NCI-H187 (cell line): ENCODE measurements around the gene TDRD7.
A peak's percentile ranks its signal among the peaks of the same experiment; 100 is the strongest.
"Not testable (repeated sequence)": the region's sequence is repeated elsewhere in the genome, so short reads cannot be mapped to it uniquely, and the experiment has no call there.

Experiments used
- DNase-seq, 2 experiments: peaks; one replicate each; lab custom pipeline; 2025; lab: John Stamatoyannopoulos, UW

Gene TDRD7

DNA sequence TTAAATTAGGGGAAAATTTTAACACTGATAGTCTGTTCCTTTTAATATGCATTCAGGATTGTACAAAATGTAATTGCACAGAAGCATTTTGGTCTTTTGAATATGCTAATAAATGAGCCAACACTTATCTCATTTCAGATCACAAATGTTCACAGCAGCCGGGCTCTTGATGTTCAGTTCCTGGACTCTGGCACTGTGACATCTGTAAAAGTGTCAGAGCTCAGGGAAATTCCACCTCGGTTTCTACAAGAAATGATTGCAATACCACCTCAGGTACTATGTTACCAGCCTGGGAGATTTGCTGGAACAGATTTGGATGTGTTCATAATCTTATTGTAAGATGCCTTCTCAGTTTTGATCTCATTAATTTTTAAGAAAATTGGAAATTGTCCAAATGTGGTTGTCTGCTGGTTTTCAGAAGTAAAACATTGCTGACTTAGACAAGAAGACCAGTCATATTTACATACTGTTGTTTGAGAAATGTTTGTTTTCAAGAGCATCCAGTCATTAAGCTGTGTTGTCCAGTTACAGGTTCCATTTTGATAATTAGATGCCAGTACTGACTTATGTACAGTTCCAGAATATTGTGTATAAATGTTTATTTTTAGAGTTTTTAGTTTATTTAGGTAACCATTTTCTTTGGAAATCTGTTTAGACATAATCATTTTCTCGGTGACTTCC lies 66.5 kb downstream of the TDRD7 start:
- no peak for DNase-seq

DNA sequence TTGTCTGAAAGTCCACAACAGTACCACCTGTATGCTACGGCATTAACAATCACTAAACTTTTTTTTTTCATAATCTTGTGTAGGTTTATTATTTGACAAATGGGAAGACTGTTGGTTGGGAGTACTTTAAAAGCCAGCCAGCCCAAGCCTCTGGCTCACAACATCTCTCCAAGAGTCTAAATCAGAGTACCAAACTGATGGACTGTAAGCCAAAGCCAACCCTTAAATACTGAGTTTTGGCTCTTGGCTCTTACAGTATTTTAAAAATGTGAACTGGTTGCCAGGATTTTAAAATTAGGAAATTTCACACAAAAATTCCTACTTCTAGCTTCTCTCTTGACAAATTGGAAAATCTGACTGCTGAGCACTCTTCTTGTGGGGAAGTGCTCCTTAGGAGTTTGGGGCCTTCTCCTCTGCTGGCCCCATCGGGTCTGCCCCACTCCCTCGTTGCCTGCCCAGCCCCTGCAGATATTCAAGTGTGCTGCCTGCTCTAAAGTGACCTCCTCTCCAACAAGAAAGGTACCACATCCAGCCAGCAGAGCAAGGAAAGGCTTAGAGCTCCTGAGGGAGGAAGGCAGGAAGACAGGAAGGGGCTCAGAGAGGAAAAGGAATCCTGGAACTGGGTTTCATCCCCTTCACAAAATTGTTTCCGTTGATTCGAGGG lies 67.7 kb downstream of the TDRD7 start:
- no peak for DNase-seq

DNA sequence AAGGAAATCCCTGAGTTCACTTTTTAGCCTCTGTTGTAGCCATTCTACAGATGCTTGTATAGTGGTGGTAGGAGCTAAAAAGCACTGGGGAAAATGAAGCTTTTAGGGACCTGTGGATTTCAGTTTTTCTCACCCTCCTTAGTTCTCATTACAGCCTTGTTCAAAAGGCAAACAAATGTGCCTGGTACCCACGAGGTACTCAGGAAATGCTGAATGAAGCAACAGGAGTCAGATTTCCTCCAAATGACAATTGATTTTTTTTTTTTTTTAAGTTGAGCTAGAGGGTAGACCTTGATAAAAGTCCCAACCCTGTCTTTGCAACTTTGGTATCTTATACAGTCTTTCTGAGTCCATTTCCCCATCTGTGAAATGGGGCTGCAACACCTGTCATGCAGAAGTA lies 68.3 kb downstream of the TDRD7 start:
- DNase-seq: no peak

DNA sequence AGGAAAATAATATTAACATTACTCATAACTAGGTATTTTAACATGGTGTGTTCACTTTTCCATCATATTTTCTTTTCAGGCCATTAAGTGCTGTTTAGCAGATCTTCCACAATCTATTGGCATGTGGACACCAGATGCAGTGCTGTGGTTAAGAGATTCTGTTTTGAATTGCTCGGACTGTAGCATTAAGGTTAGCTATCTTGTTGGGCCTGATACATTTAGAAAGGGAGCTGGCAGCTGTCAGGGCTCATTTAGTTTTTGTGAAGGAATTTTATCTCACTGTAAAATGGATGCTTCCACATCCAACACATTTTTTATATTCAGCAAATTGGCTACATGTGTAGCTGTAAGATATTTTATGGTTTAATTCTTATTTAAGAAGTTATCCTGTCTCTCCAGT lies 68.9 kb downstream of the TDRD7 start:
- no peak for DNase-seq

DNA sequence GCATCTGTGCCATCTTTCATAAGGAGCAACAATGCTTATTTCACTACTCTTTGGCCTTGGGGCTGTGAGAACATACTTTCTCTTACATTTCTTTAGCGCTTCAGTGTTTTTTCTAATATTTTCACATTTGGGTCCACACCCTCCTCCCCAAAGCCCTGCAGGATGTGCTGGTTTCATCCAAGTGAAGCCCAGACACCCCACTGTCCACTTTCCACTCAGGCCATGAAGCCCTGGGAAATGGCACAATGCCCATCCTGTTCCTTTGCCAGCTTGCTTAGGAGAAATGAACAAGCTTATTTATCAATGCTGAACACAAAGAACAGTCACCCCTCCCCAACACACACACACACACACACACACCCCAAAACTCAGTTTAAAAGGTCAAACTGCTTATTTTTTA lies 72.2 kb downstream of the TDRD7 start:
- DNase-seq: no peak

GRCh38 chr9:97487107-97487506 lies 75.2 kb downstream of the TDRD7 start:
- no peak for DNase-seq

DNA sequence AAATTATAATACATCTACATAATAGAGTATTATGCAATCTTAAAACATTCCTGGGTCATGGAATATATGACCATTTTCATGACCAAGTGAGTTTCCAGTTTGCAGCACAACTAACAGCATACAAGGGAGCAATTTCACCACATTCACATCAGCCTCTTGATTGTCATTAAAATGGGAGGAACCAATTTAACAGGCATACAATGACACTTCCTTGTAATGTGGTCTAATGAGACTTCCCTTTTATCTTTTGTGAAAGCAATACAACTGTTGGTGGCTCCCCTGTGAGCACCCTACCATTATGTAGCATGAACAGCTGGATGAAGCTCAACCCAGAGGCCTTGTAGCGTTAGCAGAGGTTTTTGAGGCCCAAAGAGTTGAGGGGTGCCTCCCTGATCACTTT lies 76.0 kb downstream of the TDRD7 start:
- DNase-seq: no peak

DNA sequence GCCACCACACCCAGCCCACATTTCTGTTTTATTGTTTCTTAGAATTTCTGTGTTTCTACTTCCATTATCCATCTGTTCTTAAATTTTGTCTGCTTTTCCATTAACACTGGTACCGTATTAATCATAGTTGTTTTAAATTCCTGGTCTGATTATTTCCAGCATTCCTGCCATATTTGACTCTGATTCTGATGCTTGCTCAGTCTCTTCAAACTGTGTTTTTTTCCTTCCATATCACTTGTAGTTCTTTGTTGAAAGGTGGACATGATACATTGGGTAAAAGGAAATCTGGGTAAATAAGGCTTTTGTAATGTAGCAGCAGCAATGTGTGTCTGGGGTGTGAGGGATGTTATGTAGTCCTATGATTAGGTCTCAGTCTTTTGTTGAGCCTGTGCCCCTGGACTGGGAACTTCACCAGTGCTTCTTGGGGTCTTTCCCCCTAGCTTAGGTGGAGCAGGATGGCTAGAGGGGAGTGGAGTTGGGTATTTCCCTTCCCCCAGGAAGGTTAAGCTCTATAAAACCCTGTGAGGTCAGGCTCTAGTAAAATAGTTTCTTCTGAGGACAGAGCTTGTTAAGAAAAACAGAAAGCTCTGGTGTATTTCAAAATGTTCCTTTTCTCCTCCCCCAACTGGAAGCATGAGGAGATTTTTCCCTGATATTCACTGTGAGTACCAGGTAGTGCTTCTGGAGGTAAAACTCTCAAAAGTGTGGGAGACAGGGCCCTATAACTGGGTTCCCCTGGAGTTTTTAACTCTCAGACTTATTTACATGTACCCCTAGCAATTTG lies 79.5 kb downstream of the TDRD7 start:
- no peak for DNase-seq

DNA sequence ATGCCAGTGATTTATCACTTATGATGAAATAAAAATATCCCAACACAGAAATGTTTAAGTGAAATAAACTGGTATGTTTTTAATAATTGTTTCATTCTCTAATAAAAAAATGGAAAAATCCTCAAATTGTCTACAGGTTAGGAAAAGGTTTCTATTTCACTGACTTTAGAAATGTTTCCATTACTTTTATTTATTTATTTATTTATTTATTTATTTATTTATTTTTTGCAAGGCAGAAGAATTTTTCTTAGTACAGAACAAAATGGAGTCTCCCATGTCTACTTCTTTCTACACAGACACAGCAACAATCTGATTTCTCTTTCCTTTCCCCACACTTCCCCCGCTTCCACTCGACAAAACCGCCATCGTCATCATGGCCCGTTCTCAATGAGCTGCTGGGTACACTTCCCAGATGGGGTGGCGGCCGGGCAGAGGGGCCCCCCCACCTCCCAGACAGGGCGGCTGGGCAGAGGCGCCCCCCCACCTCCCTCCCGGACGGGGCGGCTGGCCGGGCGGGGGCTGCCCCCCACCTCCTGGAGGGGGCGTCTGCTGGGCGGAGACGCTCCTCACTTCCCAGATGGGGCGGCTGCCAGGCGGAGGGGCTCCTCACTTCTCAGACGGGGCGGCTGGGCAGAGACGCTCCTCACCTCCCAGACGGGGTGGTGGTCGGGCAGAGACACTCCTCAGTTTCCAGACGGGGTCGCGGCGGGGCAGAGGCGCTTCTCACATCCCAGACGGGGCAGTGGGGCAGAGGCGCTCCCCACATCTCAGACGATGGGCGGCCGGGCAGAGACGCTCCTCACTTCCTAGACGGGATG lies 85.9 kb downstream of the TDRD7 start:
- DNase-seq: not testable (repeated sequence)

- not testable (repeated sequence) for DNase-seq
These were observed 87.0 kb downstream of the TDRD7 start for GRCh38 chr9:97498846-97499245.

DNA sequence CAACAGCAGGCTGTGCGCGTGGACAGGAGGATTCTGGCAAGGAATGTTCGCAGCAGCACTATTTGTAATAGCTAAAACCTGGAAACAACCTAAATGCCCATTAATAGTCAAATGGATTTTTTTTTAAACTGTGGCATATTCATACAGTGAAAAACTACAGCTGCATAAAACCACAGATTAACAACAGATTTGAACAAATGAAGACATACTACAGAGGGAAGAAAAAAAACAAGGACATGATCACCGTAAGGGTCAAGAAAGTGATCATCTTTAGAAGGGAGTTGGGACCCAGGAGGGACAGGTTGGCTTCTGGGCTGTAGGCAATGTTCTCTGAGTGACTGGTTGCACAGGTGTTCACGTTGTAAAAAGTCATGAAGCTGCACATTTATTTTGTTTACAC lies 88.4 kb downstream of the TDRD7 start:
- DNase-seq: no peak

GRCh38 chr9:97500765-97501176 lies 88.9 kb downstream of the TDRD7 start:
- no peak for DNase-seq

- DNase-seq: peak; percentile 1 to 21
These were observed 89.5 kb downstream of the TDRD7 start, which contains the start of gene TMOD1 for GRCh38 chr9:97501177-97501971. TMOD1 (plus strand) TSS chr9:97501666; CDS start chr9:97524189, 22,523 bp downstream.

DNA sequence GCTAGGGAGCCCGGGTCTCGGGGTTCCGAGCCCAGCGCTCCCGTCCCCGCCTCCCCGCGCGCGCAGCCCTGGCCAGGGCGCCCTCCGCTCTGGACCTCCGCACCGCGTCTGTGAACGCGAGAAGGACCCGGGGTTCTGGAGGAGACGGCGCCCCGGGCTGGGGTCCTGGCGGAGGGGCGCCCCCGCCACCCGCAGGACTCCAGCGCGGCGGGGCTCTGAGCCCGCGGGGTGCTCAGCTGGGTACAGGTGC lies 90.0 kb downstream of the TDRD7 start:
- DNase-seq: no peak

DNA sequence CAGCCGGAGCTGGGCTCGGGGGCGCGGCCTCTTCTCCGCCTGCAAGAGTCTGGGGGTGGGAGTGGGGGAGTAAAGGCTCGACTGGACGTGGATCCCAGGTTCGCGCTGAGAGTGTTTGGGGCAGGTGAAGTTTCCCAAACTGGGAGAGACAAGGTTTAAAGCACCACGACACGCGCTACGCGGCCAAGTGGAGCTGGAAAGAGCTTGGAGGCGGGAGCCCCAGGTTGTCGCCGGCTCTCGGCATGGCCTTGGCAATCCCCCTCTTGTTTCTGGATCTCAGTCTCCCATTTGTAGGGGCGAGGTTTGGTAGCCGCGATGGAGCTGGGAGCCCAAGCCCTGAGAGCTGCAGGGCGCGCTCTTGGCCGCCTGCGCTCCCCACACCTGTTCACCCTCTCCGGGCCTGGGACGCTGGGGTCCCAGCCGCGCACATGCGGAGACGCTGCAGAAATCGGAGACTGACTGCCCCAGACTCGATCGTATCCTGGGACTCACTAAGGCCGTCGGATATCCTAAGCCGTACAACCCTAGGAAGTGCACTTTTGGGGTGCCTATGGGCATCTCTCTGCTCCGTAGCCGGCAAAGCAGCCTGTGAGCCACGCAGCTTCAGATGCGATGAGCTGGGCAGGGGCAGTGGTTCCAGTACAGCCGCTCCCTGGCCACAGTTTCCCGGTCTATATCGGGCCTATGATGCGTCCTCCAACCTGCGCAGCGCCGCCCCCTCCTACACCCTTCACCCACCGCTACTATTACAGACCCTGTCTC lies 90.5 kb downstream of the TDRD7 start:
- no peak for DNase-seq

GRCh38 chr9:97502984-97503861 lies 91.3 kb downstream of the TDRD7 start:
- DNase-seq: no peak

- no peak for DNase-seq
These were observed 91.9 kb downstream of the TDRD7 start for GRCh38 chr9:97503862-97504210.

GRCh38 chr9:97504381-97505216 lies 92.7 kb downstream of the TDRD7 start:
- no peak for DNase-seq

GRCh38 chr9:97505845-97506244 lies 93.9 kb downstream of the TDRD7 start:
- no peak for DNase-seq
